ENCODE measurements around the gene ATXN1. TPM values are rescaled to one million over a fixed set of nuclear protein-coding genes. Genes with fewer than 3 reads are reported as not detected.

The ATXN1 gene
- total RNA-seq, 2 donors from 2014 or later, result 41.0 to 115 TPM

GRCh38 chr6:16321826-16322225, 439.4 kb downstream of the ATXN1 start:
- Mint-ChIP-seq H3K27me3 (no peaks in the 10 kb centered on the region), H3K4me3 (peak overlapping the region; percentile 87), H3K4me1 (peaks cover 64% of the 10 kb centered on the region), H3K36me3 (ENCODE audit: low read depth) (peaks cover 62% of the 10 kb centered on the region), H3K27ac (peak overlapping the region; percentile 98), H3K9me3 (no peaks in the 10 kb centered on the region)
- no peak for ATAC-seq (replicated peaks)

GRCh38 chr6:16321341-16321710, 439.9 kb downstream of the ATXN1 start:
- no peak overlapping the region for H3K27ac Mint-ChIP-seq
- peaks cover 63% of the 10 kb centered on the region for H3K4me1 Mint-ChIP-seq
- ATAC-seq (replicated peaks), result no peak
- no peaks in the 10 kb centered on the region for H3K9me3 Mint-ChIP-seq
- H3K4me3 Mint-ChIP-seq, result peak overlapping the region; percentile 79
- no peaks in the 10 kb centered on the region for H3K27me3 Mint-ChIP-seq
- peaks cover 58% of the 10 kb centered on the region for H3K36me3 Mint-ChIP-seq (ENCODE audit: low read depth)

GRCh38 chr6:16320533-16321340, 440.5 kb downstream of the ATXN1 start:
- peak overlapping the region; percentile 90 for H3K27ac Mint-ChIP-seq
- ATAC-seq (replicated peaks), result no peak
- H3K4me1 Mint-ChIP-seq, result peaks cover 60% of the 10 kb centered on the region
- H3K4me3 Mint-ChIP-seq, result peak overlapping the region; percentile 79
- H3K9me3 Mint-ChIP-seq, result no peaks in the 10 kb centered on the region
- no peaks in the 10 kb centered on the region for H3K27me3 Mint-ChIP-seq
- peaks cover 52% of the 10 kb centered on the region for H3K36me3 Mint-ChIP-seq (ENCODE audit: low read depth)

- peak; percentile 65 for ATAC-seq (replicated peaks)
- H3K4me3 Mint-ChIP-seq, result peak overlapping the region; percentile 79
- H3K27me3 Mint-ChIP-seq, result no peaks in the 10 kb centered on the region
- H3K4me1 Mint-ChIP-seq, result peaks cover 57% of the 10 kb centered on the region
- peaks cover 45% of the 10 kb centered on the region for H3K36me3 Mint-ChIP-seq (ENCODE audit: low read depth)
- H3K9me3 Mint-ChIP-seq, result no peaks in the 10 kb centered on the region
- H3K27ac Mint-ChIP-seq, result peak overlapping the region; percentile 90
Observed at GRCh38 chr6:16319813-16320532, 441.3 kb downstream of the ATXN1 start.

GRCh38 chr6:16318953-16319720, 442.1 kb downstream of the ATXN1 start:
- ATAC-seq (replicated peaks), result no peak

GRCh38 chr6:16318538-16318937, 442.7 kb downstream of the ATXN1 start:
- H3K36me3 Mint-ChIP-seq (ENCODE audit: low read depth), result peaks cover 38% of the 10 kb centered on the region
- H3K27ac Mint-ChIP-seq, result peak overlapping the region; percentile 90
- ATAC-seq (replicated peaks), result peak; percentile 54
- H3K4me1 Mint-ChIP-seq, result peaks cover 51% of the 10 kb centered on the region
- H3K4me3 Mint-ChIP-seq, result peak overlapping the region; percentile 79
- H3K27me3 Mint-ChIP-seq, result no peaks in the 10 kb centered on the region
- H3K9me3 Mint-ChIP-seq, result no peaks in the 10 kb centered on the region

More at GRCh38 chr6:16318953-16319720, 442.1 kb downstream of the ATXN1 start:
- Mint-ChIP-seq H3K36me3 (ENCODE audit: low read depth) (peaks cover 38% of the 10 kb centered on the region), H3K27ac (peak overlapping the region; percentile 90), H3K9me3 (no peaks in the 10 kb centered on the region), H3K4me3 (peak overlapping the region; percentile 79), H3K27me3 (no peaks in the 10 kb centered on the region), H3K4me1 (peaks cover 51% of the 10 kb centered on the region)

GRCh38 chr6:16316741-16317251, 444.5 kb downstream of the ATXN1 start:
- peak overlapping the region; percentile 90 for H3K27ac Mint-ChIP-seq
- H3K4me3 Mint-ChIP-seq, result peak overlapping the region; percentile 79
- H3K9me3 Mint-ChIP-seq, result no peaks in the 10 kb centered on the region
- H3K4me1 Mint-ChIP-seq, result peaks cover 39% of the 10 kb centered on the region
- peaks cover 24% of the 10 kb centered on the region for H3K36me3 Mint-ChIP-seq (ENCODE audit: low read depth)
- ATAC-seq (replicated peaks), result peak; percentile 27
- H3K27me3 Mint-ChIP-seq, result no peaks in the 10 kb centered on the region

GRCh38 chr6:16314296-16314695, 447.0 kb downstream of the ATXN1 start:
- no peak overlapping the region for H3K4me3 Mint-ChIP-seq
- peaks cover 27% of the 10 kb centered on the region for H3K4me1 Mint-ChIP-seq
- no peaks in the 10 kb centered on the region for H3K27me3 Mint-ChIP-seq
- H3K9me3 Mint-ChIP-seq, result no peaks in the 10 kb centered on the region
- ATAC-seq (replicated peaks), result no peak
- H3K27ac Mint-ChIP-seq, result no peak overlapping the region
- peaks cover 26% of the 10 kb centered on the region for H3K36me3 Mint-ChIP-seq (ENCODE audit: low read depth)

GRCh38 chr6:16313732-16314131, 447.5 kb downstream of the ATXN1 start:
- H3K27ac Mint-ChIP-seq, result no peak overlapping the region
- ATAC-seq (replicated peaks), result no peak
- peaks cover 22% of the 10 kb centered on the region for H3K4me1 Mint-ChIP-seq

GRCh38 chr6:16311763-16312162, 449.5 kb downstream of the ATXN1 start:
- Mint-ChIP-seq H3K36me3 (ENCODE audit: low read depth) (peaks cover 23% of the 10 kb centered on the region), H3K9me3 (no peaks in the 10 kb centered on the region), H3K4me3 (no peak overlapping the region), H3K4me1 (peaks cover 6% of the 10 kb centered on the region), H3K27ac (no peak overlapping the region), H3K27me3 (no peaks in the 10 kb centered on the region)
- no peak for ATAC-seq (replicated peaks)

More at GRCh38 chr6:16313732-16314131, 447.5 kb downstream of the ATXN1 start:
- Mint-ChIP-seq H3K9me3 (no peaks in the 10 kb centered on the region), H3K27me3 (no peaks in the 10 kb centered on the region), H3K4me3 (no peak overlapping the region), H3K36me3 (ENCODE audit: low read depth) (peaks cover 28% of the 10 kb centered on the region)

GRCh38 chr6:16306334-16306733, 454.9 kb downstream of the ATXN1 start:
- peaks cover 73% of the 10 kb centered on the region for H3K36me3 Mint-ChIP-seq (ENCODE audit: low read depth)
- H3K4me1 Mint-ChIP-seq, result no peaks in the 10 kb centered on the region
- no peak overlapping the region for H3K27ac Mint-ChIP-seq
- no peak for ATAC-seq (replicated peaks)
- no peaks in the 10 kb centered on the region for H3K9me3 Mint-ChIP-seq
- H3K27me3 Mint-ChIP-seq, result no peaks in the 10 kb centered on the region
- H3K4me3 Mint-ChIP-seq, result no peak overlapping the region

GRCh38 chr6:16305788-16306187, 455.5 kb downstream of the ATXN1 start:
- no peaks in the 10 kb centered on the region for H3K9me3 Mint-ChIP-seq
- H3K36me3 Mint-ChIP-seq (ENCODE audit: low read depth), result peaks cover 79% of the 10 kb centered on the region
- no peaks in the 10 kb centered on the region for H3K27me3 Mint-ChIP-seq
- ATAC-seq (replicated peaks), result no peak
- no peak overlapping the region for H3K27ac Mint-ChIP-seq
- H3K4me3 Mint-ChIP-seq, result no peak overlapping the region
- no peaks in the 10 kb centered on the region for H3K4me1 Mint-ChIP-seq

GRCh38 chr6:16305246-16305725, 456.0 kb downstream of the ATXN1 start:
- Mint-ChIP-seq H3K27ac (no peak overlapping the region), H3K9me3 (no peaks in the 10 kb centered on the region), H3K27me3 (no peaks in the 10 kb centered on the region), H3K4me1 (no peaks in the 10 kb centered on the region), H3K36me3 (ENCODE audit: low read depth) (peaks cover 82% of the 10 kb centered on the region), H3K4me3 (no peak overlapping the region)
- ATAC-seq (replicated peaks), result peak; percentile 29
